ENCODE results near the gene PLEKHA5. TPM values are rescaled to one million over a fixed set of nuclear protein-coding genes. Genes with fewer than 3 reads are reported as not detected.

PLEKHA5 gene
- total RNA-seq, 1 donor from 2014 or later = 60.8 TPM

GRCh38 chr12:19402211-19402610 is 272.7 kb downstream of the PLEKHA5 start:
- no peaks in the 10 kb centered on the region for H3K27me3 ChIP-seq (ENCODE audit: low read depth)
- no peak for TF ChIP-seq CTCF (IDR thresholded peaks at IDR 0.05; ENCODE audit: borderline replicate concordance)
- H3K36me3 ChIP-seq = no peaks in the 10 kb centered on the region
- no peaks in the 10 kb centered on the region for H3K9me3 ChIP-seq (replicated peaks)
- DNase-seq = no peak
- no peak overlapping the region for H3K27ac ChIP-seq (replicated peaks)
- H3K4me1 ChIP-seq = peaks cover 10% of the 10 kb centered on the region
- H3K4me3 ChIP-seq = no peak overlapping the region
- intact Hi-C loops (cut with micrococcal nuclease) = no loop called here

GRCh38 chr12:19402743-19403431 is 273.4 kb downstream of the PLEKHA5 start:
- no peak overlapping the region for H3K27ac ChIP-seq (replicated peaks)
- no peaks in the 10 kb centered on the region for H3K27me3 ChIP-seq (ENCODE audit: low read depth)
- H3K9me3 ChIP-seq (replicated peaks) = no peaks in the 10 kb centered on the region
- intact Hi-C loops (cut with micrococcal nuclease) = no loop called here
- no peak for TF ChIP-seq CTCF (IDR thresholded peaks at IDR 0.05; ENCODE audit: borderline replicate concordance)
- peak; percentile 40 for DNase-seq
- H3K4me1 ChIP-seq = peaks cover 10% of the 10 kb centered on the region
- no peak overlapping the region for H3K4me3 ChIP-seq
- H3K36me3 ChIP-seq = no peaks in the 10 kb centered on the region

- Histone ChIP-seq H3K36me3 (no peaks in the 10 kb centered on the region), H3K4me1 (peaks cover 16% of the 10 kb centered on the region), H3K9me3 (replicated peaks) (no peaks in the 10 kb centered on the region), H3K27ac (replicated peaks) (no peak overlapping the region), H3K27me3 (ENCODE audit: low read depth) (no peaks in the 10 kb centered on the region), H3K4me3 (no peak overlapping the region)
- no peak for DNase-seq
- intact Hi-C loops (cut with micrococcal nuclease) = no loop called here
- TF ChIP-seq CTCF (IDR thresholded peaks at IDR 0.05; ENCODE audit: borderline replicate concordance) = no peak
Measured at GRCh38 chr12:19404242-19404880, 274.8 kb downstream of the PLEKHA5 start.

- peak overlapping the region; percentile 77 for H3K27ac ChIP-seq (replicated peaks)
- H3K36me3 ChIP-seq = no peaks in the 10 kb centered on the region
- intact Hi-C loops (cut with micrococcal nuclease) = no loop called here
- no peaks in the 10 kb centered on the region for H3K27me3 ChIP-seq (ENCODE audit: low read depth)
- no peaks in the 10 kb centered on the region for H3K9me3 ChIP-seq (replicated peaks)
- H3K4me3 ChIP-seq = no peak overlapping the region
- no peak for TF ChIP-seq CTCF (IDR thresholded peaks at IDR 0.05; ENCODE audit: borderline replicate concordance)
- DNase-seq = no peak
- H3K4me1 ChIP-seq = peaks cover 32% of the 10 kb centered on the region
Measured at GRCh38 chr12:19409376-19409775, 279.8 kb downstream of the PLEKHA5 start.

GRCh38 chr12:19410211-19410610 is 280.7 kb downstream of the PLEKHA5 start:
- no peak for TF ChIP-seq CTCF (IDR thresholded peaks at IDR 0.05; ENCODE audit: borderline replicate concordance)
- no peaks in the 10 kb centered on the region for H3K36me3 ChIP-seq
- H3K4me1 ChIP-seq = peaks cover 32% of the 10 kb centered on the region
- no peak for DNase-seq
- peak overlapping the region; percentile 77 for H3K27ac ChIP-seq (replicated peaks)
- no peaks in the 10 kb centered on the region for H3K27me3 ChIP-seq (ENCODE audit: low read depth)
- no peaks in the 10 kb centered on the region for H3K9me3 ChIP-seq (replicated peaks)
- intact Hi-C loops (cut with micrococcal nuclease) = no loop called here
- no peak overlapping the region for H3K4me3 ChIP-seq
